SK-N-SH (cell line): Measurements from ENCODE around the gene TOMM22. TPM values are rescaled to one million over a fixed set of nuclear protein-coding genes. Genes with fewer than 3 reads are reported as not detected.
A peak's percentile ranks its signal among the peaks of the same experiment; 100 is the strongest.

Experiments
- CTCF ChIA-PET: fragments of 300-600, 350-600 bp; formaldehyde crosslinking; extraction: SDS; loops from one replicate; lab custom pipeline; 2021; lab: Yijun Ruan, JAX
- POLR2A ChIA-PET: fragments of 350-600 bp; sonication (Branson Sonifier 250); formaldehyde crosslinking; extraction: SDS; loops from one replicate; lab custom pipeline; 2020; ENCODE audit warnings: antibody characterized with exemption, inconsistent platforms; lab: Yijun Ruan, JAX
- DNase-seq: peaks from one replicate; pipeline ENCODE4 v3.0.0; 2012
- H2AFZ ChIP-seq: fragments of 200-600 bp; sonication (generic); 2 replicates; pipeline ENCODE4 v1.8.1; 2016; ENCODE audit warnings: antibody characterized with exemption, mild to moderate bottlenecking, low read depth
- H3F3A ChIP-seq: fragments of 200-600 bp; sonication (generic); replicated peaks from 2 replicates; pipeline ENCODE3; 2016; ENCODE audit warnings: antibody characterized with exemption, mild to moderate bottlenecking; ENCODE audit not compliant: insufficient read depth
- H3K27ac ChIP-seq, 2 experiments: fragments of 200-500 bp in 1 of 2; fragments of 200-600 bp in 1 of 2; sonication (Bioruptor generic) in 1 of 2; sonication (generic), shearing (Covaris generic) in 1 of 2; 2 replicates each; pipeline versions ENCODE4 v1.5.1 to v1.6.1; 2014 to 2016; ENCODE audit warnings: low read depth in 2 of 2, inconsistent platforms in 1 of 2, low read length in 1 of 2, mild to moderate bottlenecking in 1 of 2, mixed read lengths in 1 of 2
- H3K27me3 ChIP-seq: fragments of 200-600 bp; sonication (generic), shearing (Covaris generic); 2 replicates; pipeline ENCODE4 v1.6.1; 2016; ENCODE audit warnings: mixed run types; ENCODE audit not compliant: insufficient read depth
- H3K36me3 ChIP-seq, 2 experiments: fragments of 200-500 bp in 1 of 2; fragments of 200-600 bp in 1 of 2; sonication (Bioruptor generic) in 1 of 2; sonication (generic) in 1 of 2; replicated peaks in 1 of 2; 2 replicates each; pipeline versions ENCODE3 to v1.5.1; 2014 to 2016; ENCODE audit warnings: low read length in 1 of 2, mild to moderate bottlenecking in 1 of 2; ENCODE audit not compliant: insufficient read depth in 2 of 2, control insufficient read depth in 1 of 2
- H3K4me1 ChIP-seq, 2 experiments: fragments of 200-500 bp in 1 of 2; fragments of 200-600 bp in 1 of 2; sonication (Bioruptor generic) in 1 of 2; sonication (generic), shearing (Covaris generic) in 1 of 2; 2 replicates each; pipeline versions ENCODE4 v1.5.1 to v1.6.1; 2014 to 2016; ENCODE audit warnings: low read depth in 1 of 2, low read length in 1 of 2, mixed run types in 1 of 2; ENCODE audit not compliant: insufficient read depth in 2 of 2, control insufficient read depth in 1 of 2
- H3K4me2 ChIP-seq: fragments of 200-600 bp; sonication (generic), shearing (Covaris generic); 2 replicates; pipeline ENCODE4 v1.6.1; 2017; ENCODE audit warnings: mixed run types
- H3K4me3 ChIP-seq, 2 experiments: fragments of 200-500 bp in 1 of 2; fragments of 200-600 bp in 1 of 2; sonication (Bioruptor generic) in 1 of 2; sonication (generic), shearing (Covaris generic) in 1 of 2; 2 replicates each; pipeline versions ENCODE4 v1.5.1 to v1.8.1; 2014 to 2016; ENCODE audit warnings: low read depth in 2 of 2, inconsistent platforms in 1 of 2, low read length in 1 of 2, mild to moderate bottlenecking in 1 of 2, mixed read lengths in 1 of 2, moderate library complexity in 1 of 2
- H3K79me2 ChIP-seq: fragments of 200-600 bp; sonication (generic); 2 replicates; pipeline ENCODE4 v1.8.1; 2017; ENCODE audit warnings: mild to moderate bottlenecking; ENCODE audit not compliant: insufficient read depth
- H3K9ac ChIP-seq: fragments of 200-600 bp; sonication (generic); 2 replicates; pipeline ENCODE4 v1.6.1; 2017; ENCODE audit warnings: mixed run types
- H3K9me2 ChIP-seq: fragments of 200-600 bp; sonication (generic); 2 replicates; pipeline ENCODE4 v1.6.1; 2017; ENCODE audit warnings: mixed run types
- H3K9me3 ChIP-seq: fragments of 200-600 bp; sonication (generic); 2 replicates; pipeline ENCODE4 v1.6.1; 2017; ENCODE audit warnings: mixed run types, mild to moderate bottlenecking, moderate library complexity
- H4K20me1 ChIP-seq: fragments of 200-600 bp; sonication (generic); 2 replicates; pipeline ENCODE4 v1.6.1; 2017; ENCODE audit warnings: mild to moderate bottlenecking, mixed run types; ENCODE audit not compliant: insufficient read depth
- FOSL2 ChIP-seq: IDR thresholded peaks from 2 replicates; pipeline ENCODE4 v1.4.0; 2012; ENCODE audit warnings: low read depth, mild to moderate bottlenecking, moderate library complexity, borderline replicate concordance
- GATA2 ChIP-seq: sonication (generic); formaldehyde crosslinking; IDR thresholded peaks from 2 replicates; pipeline ENCODE4 v1.5.0; 2020; ENCODE audit warnings: mild to moderate bottlenecking, missing genetic modification reagents
- JUND ChIP-seq: IDR thresholded peaks from 2 replicates; pipeline ENCODE4 v1.4.0; 2012
- NRF1 ChIP-seq: IDR thresholded peaks from 2 replicates; pipeline ENCODE4 v1.6.1; 2012; ENCODE audit warnings: low read depth, mild to moderate bottlenecking, low read length
- RAD21 ChIP-seq: IDR thresholded peaks from 2 replicates; pipeline ENCODE4 v1.6.1; 2012; ENCODE audit warnings: mild to moderate bottlenecking, low read length
- TEAD4 ChIP-seq: IDR thresholded peaks from 2 replicates; pipeline ENCODE4 v1.4.0; 2012; ENCODE audit warnings: mild to moderate bottlenecking, borderline replicate concordance; ENCODE audit not compliant: insufficient read depth
- WGBS: methylation state at CpG from one replicate; pipeline ENCODE4 v1.1.6; 2017; ENCODE audit warnings: low lambda C conversion rate; 5-methylcytosine and 5-hydroxymethylcytosine counted together
- polyA plus RNA-seq, 3 experiments: library from polyadenylated mRNA; depleted of rRNA; stranded (reverse); fragments of >200 nt; gene quantifications; 2 replicates each; pipeline ENCODE4 v1.2.3, GENCODE V29; 2012
- TF ChIP-seq, protein P1 (sequence below): fragments of 200-600 bp; sonication (generic); IDR thresholded peaks from 2 replicates; pipeline ENCODE4 v1.6.1; 2017; ENCODE audit warnings: antibody characterized with exemption, mild to moderate bottlenecking, moderate library complexity
- TF ChIP-seq, protein P2 (sequence below): fragments of 150-350 bp; IDR thresholded peaks from 2 replicates; pipeline ENCODE4 v1.6.1; 2017; ENCODE audit warnings: antibody characterized with exemption, low read length, low read depth, borderline replicate concordance
- TF ChIP-seq, protein P3 (sequence below): IDR thresholded peaks from 2 replicates; pipeline ENCODE4 v1.4.0; 2012; ENCODE audit warnings: low read depth

Gene TOMM22
- polyA plus RNA-seq, 1 of the 3 experiments (the other 2 are of a cell fraction): 33.1 TPM

- H3K36me3 ChIP-seq: peaks cover 0 to 4% of the 10 kb centered on the region in 2 experiments
- no peak overlapping the region for H3K9ac ChIP-seq
- no peaks in the 10 kb centered on the region for H3K9me3 ChIP-seq
- no peaks in the 10 kb centered on the region for H3K9me2 ChIP-seq
- ChIA-PET POLR2A (no interaction called here), CTCF (interaction anchor here (0.9 to 1.3 kb wide), 2 partner anchors 49 to 51 kb away, joined by 3 read pairs; no protein-coding TSS in a partner anchor)
- H3K27me3 ChIP-seq: no peaks in the 10 kb centered on the region
- peaks cover 33% of the 10 kb centered on the region; the same call in 1 of the 2 replicates for H3K79me2 ChIP-seq
- H3K4me2 ChIP-seq: no peak overlapping the region
- DNase-seq: no peak
- no peaks in the 10 kb centered on the region; a peak in 1 of 4 replicates for H3K4me1 ChIP-seq
- TF ChIP-seq RAD21: no peak
- no peak for TF ChIP-seq NRF1
- no peak overlapping the region; a peak in 1 of 4 replicates for H3K27ac ChIP-seq
- 100% methylated on average over 3 of the region's 6 CpGs for WGBS
- H2AFZ ChIP-seq: no peak overlapping the region
- no peak overlapping the region for H3K4me3 ChIP-seq
- H3F3A ChIP-seq: peaks cover 6% of the 10 kb centered on the region
- H4K20me1 ChIP-seq: no peaks in the 10 kb centered on the region
Observed at GRCh38 chr22:38717244-38717643, 35.5 kb downstream of the TOMM22 start.

- Histone ChIP-seq H3K4me1 (no peaks in the 10 kb centered on the region; a peak in 1 of 4 replicates), H3K9me2 (no peaks in the 10 kb centered on the region), H3K9me3 (no peaks in the 10 kb centered on the region), H4K20me1 (no peaks in the 10 kb centered on the region), H3K36me3 (peaks cover 0 to 9% of the 10 kb centered on the region in 2 experiments), H3K4me3 (no peak overlapping the region), H3F3A (peaks cover 6% of the 10 kb centered on the region), H3K27ac (peak overlapping the region in 1 of 2 experiments; percentile 64; a peak in 2 of 4 replicates), H3K4me2 (0 out of 2 replicates have a peak overlapping the region, but pooled peaks have one; percentile 33)
- WGBS: 21% methylated on average over 6 of the region's 6 CpGs
- POLR2A ChIA-PET: no interaction called here
- peak; percentile 45 for DNase-seq
- CTCF ChIA-PET: interaction anchor here (1.3 to 4.7 kb wide), 2 partner anchors 14 to 48 kb away, joined by 3 to 15 read pairs; no protein-coding TSS in a partner anchor
- TF ChIP-seq JUND (0 out of 2 replicates have a peak, but pooled peaks have one; percentile 17), GATA2 (CRISPR knock-in tag) (no peak), FOSL2 (peak; percentile 62)
- TF ChIP-seq, protein P1, sequence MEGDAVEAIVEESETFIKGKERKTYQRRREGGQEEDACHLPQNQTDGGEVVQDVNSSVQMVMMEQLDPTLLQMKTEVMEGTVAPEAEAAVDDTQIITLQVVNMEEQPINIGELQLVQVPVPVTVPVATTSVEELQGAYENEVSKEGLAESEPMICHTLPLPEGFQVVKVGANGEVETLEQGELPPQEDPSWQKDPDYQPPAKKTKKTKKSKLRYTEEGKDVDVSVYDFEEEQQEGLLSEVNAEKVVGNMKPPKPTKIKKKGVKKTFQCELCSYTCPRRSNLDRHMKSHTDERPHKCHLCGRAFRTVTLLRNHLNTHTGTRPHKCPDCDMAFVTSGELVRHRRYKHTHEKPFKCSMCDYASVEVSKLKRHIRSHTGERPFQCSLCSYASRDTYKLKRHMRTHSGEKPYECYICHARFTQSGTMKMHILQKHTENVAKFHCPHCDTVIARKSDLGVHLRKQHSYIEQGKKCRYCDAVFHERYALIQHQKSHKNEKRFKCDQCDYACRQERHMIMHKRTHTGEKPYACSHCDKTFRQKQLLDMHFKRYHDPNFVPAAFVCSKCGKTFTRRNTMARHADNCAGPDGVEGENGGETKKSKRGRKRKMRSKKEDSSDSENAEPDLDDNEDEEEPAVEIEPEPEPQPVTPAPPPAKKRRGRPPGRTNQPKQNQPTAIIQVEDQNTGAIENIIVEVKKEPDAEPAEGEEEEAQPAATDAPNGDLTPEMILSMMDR: peak; percentile 46
- TF ChIP-seq, all 33 proteins: peak for 3
- Histone ChIP-seq H3K79me2 (peaks cover 21% of the 10 kb centered on the region; the same call in 1 of the 2 replicates), H2AFZ (no peak overlapping the region), H3K9ac (no peak overlapping the region), H3K27me3 (no peaks in the 10 kb centered on the region)
Observed at GRCh38 chr22:38718414-38718813, 36.7 kb downstream of the TOMM22 start.

DNA sequence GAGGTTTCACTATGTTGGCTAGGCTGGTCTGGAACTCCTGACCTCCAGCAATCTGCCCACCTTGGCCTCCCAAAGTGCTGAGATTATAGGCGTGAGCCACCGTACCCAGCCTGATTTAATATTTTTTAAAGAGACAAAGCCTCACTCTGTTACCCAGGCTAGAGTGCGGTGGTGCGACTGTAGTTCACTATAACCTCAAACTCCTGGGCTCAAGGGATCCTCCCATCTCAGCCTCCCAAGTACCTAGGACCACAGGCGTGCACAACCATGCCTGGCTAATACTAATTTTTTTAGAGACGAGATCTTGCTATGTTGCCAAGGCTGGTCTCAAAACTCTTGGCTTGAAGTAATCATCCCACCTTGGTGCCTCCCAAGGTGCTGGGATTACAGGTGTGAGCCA lies 37.4 kb downstream of the TOMM22 start:
- H3K9ac ChIP-seq: no peak overlapping the region
- peaks cover 6% of the 10 kb centered on the region for H3F3A ChIP-seq
- no peak overlapping the region for H3K4me3 ChIP-seq
- no peak overlapping the region for H3K4me2 ChIP-seq
- no peaks in the 10 kb centered on the region for H3K9me2 ChIP-seq
- H3K4me1 ChIP-seq: no peaks in the 10 kb centered on the region; a peak in 1 of 4 replicates
- CTCF ChIA-PET: interaction anchor here (4.7 kb wide), 1 partner anchor 14 kb away, joined by 15 read pairs; no protein-coding TSS in a partner anchor
- peaks cover 0 to 11% of the 10 kb centered on the region in 2 experiments for H3K36me3 ChIP-seq
- POLR2A ChIA-PET: no interaction called here
- TF ChIP-seq, protein P2, sequence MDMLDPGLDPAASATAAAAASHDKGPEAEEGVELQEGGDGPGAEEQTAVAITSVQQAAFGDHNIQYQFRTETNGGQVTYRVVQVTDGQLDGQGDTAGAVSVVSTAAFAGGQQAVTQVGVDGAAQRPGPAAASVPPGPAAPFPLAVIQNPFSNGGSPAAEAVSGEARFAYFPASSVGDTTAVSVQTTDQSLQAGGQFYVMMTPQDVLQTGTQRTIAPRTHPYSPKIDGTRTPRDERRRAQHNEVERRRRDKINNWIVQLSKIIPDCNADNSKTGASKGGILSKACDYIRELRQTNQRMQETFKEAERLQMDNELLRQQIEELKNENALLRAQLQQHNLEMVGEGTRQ: no peak
- TF ChIP-seq, protein P3, sequence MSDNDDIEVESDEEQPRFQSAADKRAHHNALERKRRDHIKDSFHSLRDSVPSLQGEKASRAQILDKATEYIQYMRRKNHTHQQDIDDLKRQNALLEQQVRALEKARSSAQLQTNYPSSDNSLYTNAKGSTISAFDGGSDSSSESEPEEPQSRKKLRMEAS: no peak
- TF ChIP-seq TEAD4: no peak
- H3K9me3 ChIP-seq: no peaks in the 10 kb centered on the region
- peak overlapping the region in 1 of 2 experiments; percentile 64; a peak in 1 of 4 replicates for H3K27ac ChIP-seq
- H3K27me3 ChIP-seq: no peaks in the 10 kb centered on the region
- no peak for DNase-seq
- 88% methylated on average over 5 of the region's 6 CpGs for WGBS
- no peak overlapping the region for H2AFZ ChIP-seq
- no peaks in the 10 kb centered on the region for H4K20me1 ChIP-seq
- peaks cover 13% of the 10 kb centered on the region; the same call in 1 of the 2 replicates for H3K79me2 ChIP-seq
